NOMO-1 (cell line): ENCODE data around the gene LEMD1.
"Not testable (repeated sequence)": the region's sequence is repeated elsewhere in the genome, so short reads cannot be mapped to it uniquely, and the experiment has no call there.

Experiments used
- DNase-seq, 2 experiments: peaks; one replicate each; lab custom pipeline; 2025; ENCODE audit not compliant: unreplicated experiment in 2 of 2; lab: John Stamatoyannopoulos, UW

LEMD1 gene

GRCh38 chr1:205382561-205382960 lies 39.3 kb downstream of the LEMD1 start:
- no peak for DNase-seq

- no peak for DNase-seq
Observed at GRCh38 chr1:205381305-205381704, 40.6 kb downstream of the LEMD1 start.

GRCh38 chr1:205380882-205381281 lies 41.0 kb downstream of the LEMD1 start:
- no peak for DNase-seq

GRCh38 chr1:205379056-205379455 lies 42.8 kb downstream of the LEMD1 start:
- no peak for DNase-seq

GRCh38 chr1:205377355-205377754 lies 44.5 kb downstream of the LEMD1 start:
- DNase-seq: no peak

- DNase-seq: no peak
Observed at GRCh38 chr1:205376739-205377138, 45.1 kb downstream of the LEMD1 start.

GRCh38 chr1:205375835-205376545 lies 45.9 kb downstream of the LEMD1 start:
- DNase-seq: no peak

- no peak for DNase-seq
Observed at GRCh38 chr1:205374210-205375078, 47.4 kb downstream of the LEMD1 start.

- no peak for DNase-seq
Observed at GRCh38 chr1:205373798-205374175, 48.1 kb downstream of the LEMD1 start.

- DNase-seq: no peak
Observed at GRCh38 chr1:205373022-205373797, 48.6 kb downstream of the LEMD1 start.

- no peak for DNase-seq
Observed at GRCh38 chr1:205371871-205372660, 49.8 kb downstream of the LEMD1 start.

- no peak for DNase-seq
Observed at GRCh38 chr1:205370780-205371179, 51.1 kb downstream of the LEMD1 start.

- no peak for DNase-seq
Observed at GRCh38 chr1:205369701-205370123, 52.1 kb downstream of the LEMD1 start.

- no peak for DNase-seq
Observed at GRCh38 chr1:205368478-205368877, 53.4 kb downstream of the LEMD1 start.

GRCh38 chr1:205365945-205366463 lies 55.9 kb downstream of the LEMD1 start:
- DNase-seq: no peak

GRCh38 chr1:205365086-205365485 lies 56.8 kb downstream of the LEMD1 start:
- not testable (repeated sequence) for DNase-seq

GRCh38 chr1:205360891-205361290 lies 61.0 kb downstream of the LEMD1 start:
- DNase-seq: no peak

- no peak for DNase-seq
Observed at GRCh38 chr1:205359771-205360565, 61.9 kb downstream of the LEMD1 start.

GRCh38 chr1:205358579-205358978 lies 63.3 kb downstream of the LEMD1 start:
- DNase-seq: no peak
